C4-2B (cell line): ENCODE results near the gene ZNF592.

Experiments
- ZFX ChIP-seq: fragments of 450-650 bp; IDR thresholded peaks from 2 replicates; pipeline ENCODE4 v1.6.1; 2017
- TF ChIP-seq, protein P1 (sequence below): fragments of 450-650 bp; conservative IDR thresholded peaks from 2 replicates; pipeline ENCODE4 v1.5.1; 2017; ENCODE audit warnings: mild to moderate bottlenecking

DNA sequence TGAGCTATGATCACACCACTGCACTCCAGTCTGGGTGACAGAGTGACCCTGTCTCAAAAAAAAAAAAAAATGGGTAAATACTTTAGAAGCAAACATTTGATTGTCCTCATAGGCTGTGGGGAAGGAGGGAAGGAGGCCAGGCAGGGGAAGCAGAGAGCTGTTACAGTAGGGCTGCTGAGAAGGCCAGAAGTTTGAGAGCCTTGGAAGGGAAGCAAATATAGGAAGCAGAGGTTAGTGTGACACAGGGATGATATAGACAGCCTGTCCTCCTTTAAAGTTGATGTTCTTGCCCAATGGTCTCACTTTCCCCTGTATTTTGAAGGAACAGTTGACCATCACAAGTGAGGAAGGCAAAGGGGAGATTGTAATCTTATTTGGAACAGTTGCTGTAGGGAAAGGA is 63.4 kb downstream of the ZNF592 start:
- TF ChIP-seq, protein P1, sequence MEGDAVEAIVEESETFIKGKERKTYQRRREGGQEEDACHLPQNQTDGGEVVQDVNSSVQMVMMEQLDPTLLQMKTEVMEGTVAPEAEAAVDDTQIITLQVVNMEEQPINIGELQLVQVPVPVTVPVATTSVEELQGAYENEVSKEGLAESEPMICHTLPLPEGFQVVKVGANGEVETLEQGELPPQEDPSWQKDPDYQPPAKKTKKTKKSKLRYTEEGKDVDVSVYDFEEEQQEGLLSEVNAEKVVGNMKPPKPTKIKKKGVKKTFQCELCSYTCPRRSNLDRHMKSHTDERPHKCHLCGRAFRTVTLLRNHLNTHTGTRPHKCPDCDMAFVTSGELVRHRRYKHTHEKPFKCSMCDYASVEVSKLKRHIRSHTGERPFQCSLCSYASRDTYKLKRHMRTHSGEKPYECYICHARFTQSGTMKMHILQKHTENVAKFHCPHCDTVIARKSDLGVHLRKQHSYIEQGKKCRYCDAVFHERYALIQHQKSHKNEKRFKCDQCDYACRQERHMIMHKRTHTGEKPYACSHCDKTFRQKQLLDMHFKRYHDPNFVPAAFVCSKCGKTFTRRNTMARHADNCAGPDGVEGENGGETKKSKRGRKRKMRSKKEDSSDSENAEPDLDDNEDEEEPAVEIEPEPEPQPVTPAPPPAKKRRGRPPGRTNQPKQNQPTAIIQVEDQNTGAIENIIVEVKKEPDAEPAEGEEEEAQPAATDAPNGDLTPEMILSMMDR = no peak
- TF ChIP-seq ZFX = no peak
